A549 (cell line): ENCODE measurements around the gene DGAT2.

ENCODE experiments used
- CBX2 ChIP-seq: fragments of 200-600 bp; sonication (generic); IDR thresholded peaks from 2 replicates; pipeline ENCODE4 v1.6.1; 2016; ENCODE audit warnings: low read depth, mild to moderate bottlenecking, borderline replicate concordance
- CTCF ChIP-seq: fragments of >200 bp; sonication (Bioruptor Twin); formaldehyde crosslinking; IDR thresholded peaks from 3 replicates; pipeline ENCODE4 v1.5.1; 2016
- MAX ChIP-seq: IDR thresholded peaks from 2 replicates; pipeline ENCODE4 v1.6.1; 2012
- POLR2AphosphoS2 ChIP-seq: conservative IDR thresholded peaks from 2 replicates; pipeline ENCODE4 v1.6.1; 2012; ENCODE audit warnings: low read length, improper control_type of control experiment, inconsistent platforms
- RFX5 ChIP-seq: fragments of 450-650 bp; IDR thresholded peaks from 2 replicates; pipeline ENCODE4 v1.7.1; 2014; ENCODE audit warnings: antibody characterized with exemption, mild to moderate bottlenecking, moderate library complexity
- ZNF302 ChIP-seq: fragments of 250-450 bp; sonication (Bioruptor Pico); IDR thresholded peaks from 2 replicates; pipeline ENCODE4 v1.9.0; 2021; ENCODE audit warnings: inconsistent platforms, mild to moderate bottlenecking, moderate library complexity

GRCh38 chr11:75776546-75776945 is 8.0 kb downstream of the DGAT2 start:
- no peak for TF ChIP-seq CBX2
- TF ChIP-seq CTCF, result no peak
- TF ChIP-seq POLR2AphosphoS2, result no peak
- TF ChIP-seq ZNF302 (CRISPR knock-in tag), result no peak
- TF ChIP-seq MAX, result no peak
- no peak for TF ChIP-seq RFX5
